Duodenal mucosa (tissue), 2 donors: ENCODE results near the gene PRM1.

Experiments used
- H3K27ac ChIP-seq: one replicate; pipeline ENCODE4 v1.7.0; 2013; ENCODE audit warnings: low read depth, low read length
- H3K27me3 ChIP-seq, 2 donors: one replicate each; pipeline ENCODE4 v1.7.0; 2013; ENCODE audit warnings: low read length in 2 of 2, control low read depth in 1 of 2; ENCODE audit not compliant: insufficient read depth in 2 of 2, control insufficient read depth in 1 of 2
- H3K36me3 ChIP-seq, 2 donors: one replicate each; pipeline ENCODE4 v1.7.0; 2013; ENCODE audit warnings: low read length in 2 of 2, control low read depth in 1 of 2; ENCODE audit not compliant: insufficient read depth in 2 of 2, control insufficient read depth in 1 of 2
- H3K4me1 ChIP-seq, 2 donors: one replicate each; pipeline ENCODE4 v1.7.0; 2013; ENCODE audit warnings: low read length in 2 of 2, control low read depth in 1 of 2; ENCODE audit not compliant: insufficient read depth in 2 of 2, control insufficient read depth in 1 of 2
- H3K4me3 ChIP-seq, 2 donors: one replicate each; pipeline ENCODE4 v1.7.0; 2013; ENCODE audit warnings: low read length in 2 of 2, low read depth in 1 of 2
- H3K9ac ChIP-seq, 2 donors: one replicate each; pipeline ENCODE4 v1.7.0; 2013; ENCODE audit warnings: low read length in 2 of 2, low read depth in 1 of 2
- H3K9me3 ChIP-seq, 2 donors: one replicate each; pipeline ENCODE4 v1.7.0; 2013; ENCODE audit warnings: low read length in 2 of 2, control low read depth in 1 of 2; ENCODE audit not compliant: control insufficient read depth in 1 of 2

The PRM1 gene

GRCh38 chr16:11314309-11314894 is 33.3 kb upstream of the PRM1 start:
- Histone ChIP-seq H3K9ac (no peak overlapping the region), H3K9me3 (no peaks in the 10 kb centered on the region), H3K27ac (no peak overlapping the region), H3K27me3 (no peaks in the 10 kb centered on the region), H3K4me1 (peaks cover 14 to 17% of the 10 kb centered on the region in 2 donors), H3K4me3 (no peak overlapping the region), H3K36me3 (no peaks in the 10 kb centered on the region)

DNA sequence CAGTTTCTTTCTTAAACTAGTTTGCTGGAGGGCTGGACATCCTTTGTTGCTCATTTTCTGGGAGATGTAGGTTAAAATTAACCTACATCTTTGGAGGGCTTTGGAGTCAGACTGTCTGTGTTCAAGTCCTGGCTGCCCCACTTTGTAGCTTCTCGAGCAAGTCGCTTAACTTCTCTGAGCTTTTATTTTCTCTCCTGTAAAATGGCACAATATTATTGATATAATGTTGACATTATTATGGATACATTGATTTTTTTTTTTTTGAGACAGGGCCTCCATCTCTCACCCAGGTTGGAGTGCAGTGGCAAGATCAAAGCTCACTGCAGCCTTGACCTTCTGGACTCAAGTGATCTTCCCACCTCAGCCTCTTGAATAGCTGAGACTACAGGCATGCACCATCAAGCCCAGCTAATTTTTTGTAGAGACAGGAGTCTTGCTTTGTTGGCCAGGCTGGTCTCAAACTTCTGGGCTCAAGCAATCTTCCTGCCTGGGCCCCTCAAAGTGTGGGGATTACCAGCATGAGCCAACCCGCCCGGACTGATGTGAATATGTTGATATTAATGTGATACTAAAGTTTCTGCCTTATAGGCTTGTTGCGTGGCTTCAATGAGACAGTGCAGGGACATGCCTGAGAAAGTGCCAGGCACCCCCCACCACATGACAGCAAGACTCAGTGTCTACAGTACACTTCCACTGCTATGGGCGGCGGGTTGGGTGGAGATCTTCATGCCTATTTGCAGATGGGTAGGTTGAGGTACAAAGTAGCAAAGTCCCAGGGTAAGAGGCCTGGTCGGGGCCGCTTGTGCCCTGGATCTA is 32.6 kb upstream of the PRM1 start:
- Histone ChIP-seq H3K9ac (no peak overlapping the region), H3K27ac (no peak overlapping the region), H3K9me3 (no peaks in the 10 kb centered on the region), H3K4me3 (no peak overlapping the region), H3K4me1 (peaks cover 14 to 17% of the 10 kb centered on the region in 2 donors), H3K27me3 (no peaks in the 10 kb centered on the region), H3K36me3 (no peaks in the 10 kb centered on the region)

- no peaks in the 10 kb centered on the region for H3K27me3 ChIP-seq
- H3K4me3 ChIP-seq, result no peak overlapping the region
- no peaks in the 10 kb centered on the region for H3K9me3 ChIP-seq
- H3K4me1 ChIP-seq, result peaks cover 14 to 17% of the 10 kb centered on the region in 2 donors
- H3K36me3 ChIP-seq, result no peaks in the 10 kb centered on the region
- peak overlapping the region in 1 of 2 donors; percentile 18 for H3K9ac ChIP-seq
- no peak overlapping the region for H3K27ac ChIP-seq
Observed at GRCh38 chr16:11312718-11313492, 31.8 kb upstream of the PRM1 start.

DNA sequence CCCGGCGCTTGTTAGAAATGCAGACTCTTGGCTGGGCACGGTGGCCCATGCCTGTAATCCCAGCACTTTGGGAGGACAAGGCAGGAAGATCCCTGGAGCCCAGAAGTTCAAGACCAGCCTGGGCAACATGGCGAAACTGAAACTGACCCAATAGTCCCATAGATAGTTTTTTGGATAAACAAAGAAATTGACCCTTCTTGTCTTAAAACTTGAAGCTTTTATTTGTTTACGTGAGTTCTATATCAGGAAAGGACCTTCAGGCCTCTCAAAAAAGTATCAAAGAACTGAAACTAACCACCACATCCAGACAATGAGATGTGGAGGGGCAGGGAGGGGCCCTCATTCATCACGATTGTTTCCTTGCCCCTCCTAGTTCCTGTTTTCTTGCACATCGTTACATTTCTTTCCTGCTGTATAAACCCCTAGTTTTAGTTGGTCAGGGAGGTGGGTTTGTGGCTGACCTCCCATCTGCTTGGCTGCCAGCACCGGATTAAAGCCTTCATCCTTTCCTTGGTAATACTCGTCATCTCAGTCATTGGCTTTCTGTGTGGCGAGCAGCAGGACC is 29.9 kb upstream of the PRM1 start:
- Histone ChIP-seq H3K4me3 (no peak overlapping the region), H3K9ac (no peak overlapping the region), H3K36me3 (no peaks in the 10 kb centered on the region), H3K4me1 (peaks cover 17 to 23% of the 10 kb centered on the region in 2 donors), H3K9me3 (no peaks in the 10 kb centered on the region), H3K27ac (no peak overlapping the region), H3K27me3 (no peaks in the 10 kb centered on the region)

DNA sequence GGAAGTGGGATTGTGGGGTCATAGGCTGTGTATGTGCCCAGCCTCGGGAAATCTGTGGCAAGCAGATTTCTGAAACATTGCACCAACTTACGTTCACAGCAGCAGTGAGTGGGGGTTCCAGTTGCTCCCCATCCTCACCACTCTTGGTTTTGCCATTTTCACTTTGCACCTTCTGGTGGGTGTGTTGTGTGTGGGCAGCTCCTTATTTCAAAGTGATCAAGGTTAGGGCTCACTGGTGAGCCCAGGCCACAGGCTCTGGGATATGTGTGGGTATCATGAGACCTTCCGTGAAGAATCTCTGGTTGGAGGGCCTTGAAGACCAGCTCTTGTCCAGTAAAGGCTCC is 29.5 kb upstream of the PRM1 start:
- no peak overlapping the region for H3K9ac ChIP-seq
- no peak overlapping the region for H3K4me3 ChIP-seq
- no peak overlapping the region for H3K27ac ChIP-seq
- peaks cover 17 to 23% of the 10 kb centered on the region in 2 donors for H3K4me1 ChIP-seq
- no peaks in the 10 kb centered on the region for H3K36me3 ChIP-seq
- no peaks in the 10 kb centered on the region for H3K9me3 ChIP-seq
- no peaks in the 10 kb centered on the region for H3K27me3 ChIP-seq

- no peak overlapping the region for H3K9ac ChIP-seq
- peaks cover 17 to 23% of the 10 kb centered on the region in 2 donors for H3K4me1 ChIP-seq
- H3K9me3 ChIP-seq, result no peaks in the 10 kb centered on the region
- H3K36me3 ChIP-seq, result no peaks in the 10 kb centered on the region
- no peaks in the 10 kb centered on the region for H3K27me3 ChIP-seq
- H3K27ac ChIP-seq, result no peak overlapping the region
- no peak overlapping the region for H3K4me3 ChIP-seq
Observed at GRCh38 chr16:11309895-11310633, 28.9 kb upstream of the PRM1 start.

DNA sequence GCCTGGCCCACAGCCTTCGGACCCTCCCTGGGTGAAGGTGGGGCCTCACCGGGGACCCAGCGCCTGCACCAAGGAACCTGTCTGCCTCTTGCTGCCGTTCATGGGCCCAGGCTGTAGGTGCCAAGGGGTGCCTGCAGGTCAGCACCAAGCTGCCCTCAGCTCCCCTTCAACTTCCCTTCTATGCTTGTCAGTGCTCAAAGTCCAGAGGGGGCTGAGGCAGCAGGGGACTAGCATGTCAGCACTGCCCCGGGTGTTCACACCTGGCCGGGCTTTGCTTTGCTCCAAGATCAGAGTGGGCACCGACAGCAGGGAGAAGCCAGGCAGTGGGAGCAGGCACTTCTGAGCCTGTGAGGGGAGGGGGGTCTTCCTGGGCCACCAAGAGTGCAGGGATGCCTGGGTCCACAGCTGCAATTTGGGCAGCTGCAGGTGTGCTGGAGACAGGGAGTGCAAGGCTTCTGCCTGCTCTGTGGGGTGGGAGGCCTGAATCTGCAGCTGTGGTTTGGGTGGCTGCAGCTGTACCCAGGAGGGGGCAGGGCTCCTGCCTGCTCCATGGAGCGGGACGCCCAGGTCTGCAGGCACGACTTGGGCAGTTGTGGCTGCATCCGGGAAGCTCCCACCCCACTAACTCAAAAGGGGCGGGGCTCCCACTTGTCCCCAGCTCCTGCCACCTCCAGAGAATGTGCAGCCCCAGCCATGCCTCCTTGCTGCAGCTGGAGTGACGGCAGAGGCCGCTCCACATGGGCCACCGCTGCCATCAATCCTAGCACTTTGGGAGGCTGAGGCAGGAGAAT is 27.6 kb upstream of the PRM1 start:
- H3K9me3 ChIP-seq, result no peaks in the 10 kb centered on the region
- H3K27me3 ChIP-seq, result no peaks in the 10 kb centered on the region
- H3K4me3 ChIP-seq, result no peak overlapping the region
- H3K36me3 ChIP-seq, result no peaks in the 10 kb centered on the region
- H3K27ac ChIP-seq, result no peak overlapping the region
- peaks cover 17 to 23% of the 10 kb centered on the region in 2 donors for H3K4me1 ChIP-seq
- H3K9ac ChIP-seq, result no peak overlapping the region

DNA sequence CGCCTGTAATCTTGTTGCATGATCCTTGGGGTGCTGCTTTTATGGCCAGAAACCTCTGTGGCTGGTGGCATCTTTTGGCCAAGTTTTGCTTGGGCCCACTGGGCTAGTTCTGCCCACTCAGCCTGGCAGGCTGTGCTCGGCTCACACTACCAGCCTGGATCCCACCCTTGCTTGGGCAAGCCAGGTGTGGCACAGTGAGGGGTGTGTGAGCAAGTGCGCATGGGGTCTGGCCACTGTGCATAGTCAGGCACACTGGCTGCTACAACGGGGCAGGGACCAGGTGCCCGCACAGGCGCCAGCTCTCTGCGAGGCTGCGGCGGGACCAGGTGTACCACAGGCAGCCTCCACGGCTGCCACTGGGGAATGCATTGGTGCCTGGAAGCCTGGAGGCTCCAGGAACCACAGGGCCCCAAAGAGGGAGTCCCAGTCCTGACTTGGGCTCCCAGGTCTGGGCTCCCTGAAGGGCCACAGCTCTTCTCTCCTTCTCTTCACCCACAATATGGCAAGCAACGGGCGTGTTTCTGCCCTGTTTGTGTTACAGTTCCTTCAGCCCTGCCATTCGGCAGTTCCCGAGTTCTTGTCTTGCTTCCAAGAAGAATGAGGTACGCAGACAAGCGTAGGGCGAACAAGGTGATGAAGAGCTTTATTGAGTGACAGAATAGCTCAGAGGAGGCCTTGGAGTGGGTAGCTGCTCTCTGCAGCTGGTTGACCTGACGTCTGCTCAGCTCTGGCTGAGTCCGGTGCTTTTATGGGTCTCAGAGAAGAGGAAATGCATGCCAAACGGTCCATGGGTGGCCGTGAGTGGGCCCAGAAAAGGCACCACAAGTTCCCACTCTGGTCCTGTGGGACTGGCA is 26.7 kb upstream of the PRM1 start:
- no peak overlapping the region for H3K4me3 ChIP-seq
- no peaks in the 10 kb centered on the region for H3K27me3 ChIP-seq
- H3K4me1 ChIP-seq, result peaks cover 12 to 20% of the 10 kb centered on the region in 2 donors
- no peaks in the 10 kb centered on the region for H3K9me3 ChIP-seq
- no peak overlapping the region for H3K9ac ChIP-seq
- no peak overlapping the region for H3K27ac ChIP-seq
- H3K36me3 ChIP-seq, result no peaks in the 10 kb centered on the region
